PFSK-1 (cell line): ENCODE data around the gene KCNK16.

Experiments
- FOXP2 ChIP-seq: optimal IDR thresholded peaks from 2 replicates; pipeline ENCODE3; 2011; ENCODE audit warnings: borderline replicate concordance, control low read depth, inconsistent platforms; ENCODE audit not compliant: insufficient read depth; ENCODE audit errors: extremely low read length, extremely low read depth
- POLR2AphosphoS5 ChIP-seq: IDR thresholded peaks from 2 replicates; pipeline ENCODE4 v1.6.1; 2012; ENCODE audit warnings: low read depth, mild to moderate bottlenecking, control low read depth, low read length, moderate library complexity
- SIN3A ChIP-seq: IDR thresholded peaks from 2 replicates; pipeline ENCODE4 v1.6.1; 2012; ENCODE audit warnings: mild to moderate bottlenecking, low read length, moderate library complexity, borderline replicate concordance; ENCODE audit not compliant: insufficient read depth
- TAF1 ChIP-seq: IDR thresholded peaks from 2 replicates; pipeline ENCODE4 v1.6.1; 2012; ENCODE audit warnings: low read length, control low read depth, borderline replicate concordance; ENCODE audit not compliant: insufficient read depth
- TF ChIP-seq, protein P1 (sequence below), 2 experiments: IDR thresholded peaks; 2 replicates each; pipeline versions ENCODE4 v1.6.1 to v1.8.0; 2011 to 2012; ENCODE audit warnings: low read depth in 2 of 2, low read length in 2 of 2, control low read depth in 1 of 2, inconsistent platforms in 1 of 2, mild to moderate bottlenecking in 1 of 2, moderate library complexity in 1 of 2; ENCODE audit not compliant: insufficient read depth in 1 of 2

KCNK16 gene

DNA sequence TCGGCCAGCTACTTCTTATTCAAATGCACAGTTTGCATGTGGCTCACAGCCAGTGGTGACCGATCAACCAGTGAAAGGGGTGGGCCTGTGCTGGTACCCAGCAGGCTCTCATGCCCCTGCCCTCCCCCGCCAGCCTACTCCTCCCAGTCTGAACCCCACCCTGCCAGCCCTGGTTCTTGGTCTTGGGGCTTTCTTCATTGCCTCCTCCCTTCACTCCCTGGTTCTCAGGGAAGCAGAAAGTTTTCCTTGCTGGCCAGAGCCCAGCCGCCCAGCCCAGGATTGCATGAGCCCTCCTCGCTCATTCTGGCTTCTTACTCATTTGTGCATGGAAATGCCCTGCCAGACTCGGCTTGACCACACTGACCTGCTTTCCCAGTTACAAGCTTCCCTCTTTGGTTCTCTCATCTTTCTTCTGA lies 49.1 kb downstream of the KCNK16 start:
- no peak for TF ChIP-seq SIN3A
- TF ChIP-seq POLR2AphosphoS5 = no peak
- TF ChIP-seq, protein P1, sequence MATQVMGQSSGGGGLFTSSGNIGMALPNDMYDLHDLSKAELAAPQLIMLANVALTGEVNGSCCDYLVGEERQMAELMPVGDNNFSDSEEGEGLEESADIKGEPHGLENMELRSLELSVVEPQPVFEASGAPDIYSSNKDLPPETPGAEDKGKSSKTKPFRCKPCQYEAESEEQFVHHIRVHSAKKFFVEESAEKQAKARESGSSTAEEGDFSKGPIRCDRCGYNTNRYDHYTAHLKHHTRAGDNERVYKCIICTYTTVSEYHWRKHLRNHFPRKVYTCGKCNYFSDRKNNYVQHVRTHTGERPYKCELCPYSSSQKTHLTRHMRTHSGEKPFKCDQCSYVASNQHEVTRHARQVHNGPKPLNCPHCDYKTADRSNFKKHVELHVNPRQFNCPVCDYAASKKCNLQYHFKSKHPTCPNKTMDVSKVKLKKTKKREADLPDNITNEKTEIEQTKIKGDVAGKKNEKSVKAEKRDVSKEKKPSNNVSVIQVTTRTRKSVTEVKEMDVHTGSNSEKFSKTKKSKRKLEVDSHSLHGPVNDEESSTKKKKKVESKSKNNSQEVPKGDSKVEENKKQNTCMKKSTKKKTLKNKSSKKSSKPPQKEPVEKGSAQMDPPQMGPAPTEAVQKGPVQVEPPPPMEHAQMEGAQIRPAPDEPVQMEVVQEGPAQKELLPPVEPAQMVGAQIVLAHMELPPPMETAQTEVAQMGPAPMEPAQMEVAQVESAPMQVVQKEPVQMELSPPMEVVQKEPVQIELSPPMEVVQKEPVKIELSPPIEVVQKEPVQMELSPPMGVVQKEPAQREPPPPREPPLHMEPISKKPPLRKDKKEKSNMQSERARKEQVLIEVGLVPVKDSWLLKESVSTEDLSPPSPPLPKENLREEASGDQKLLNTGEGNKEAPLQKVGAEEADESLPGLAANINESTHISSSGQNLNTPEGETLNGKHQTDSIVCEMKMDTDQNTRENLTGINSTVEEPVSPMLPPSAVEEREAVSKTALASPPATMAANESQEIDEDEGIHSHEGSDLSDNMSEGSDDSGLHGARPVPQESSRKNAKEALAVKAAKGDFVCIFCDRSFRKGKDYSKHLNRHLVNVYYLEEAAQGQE (IDR thresholded peaks at IDR 0.05; ENCODE audit: insufficient read depth in 1 of 2, low read depth in 2 of 2, low read length in 2 of 2) = no peak
- TF ChIP-seq FOXP2 = no peak
- no peak for TF ChIP-seq TAF1

DNA sequence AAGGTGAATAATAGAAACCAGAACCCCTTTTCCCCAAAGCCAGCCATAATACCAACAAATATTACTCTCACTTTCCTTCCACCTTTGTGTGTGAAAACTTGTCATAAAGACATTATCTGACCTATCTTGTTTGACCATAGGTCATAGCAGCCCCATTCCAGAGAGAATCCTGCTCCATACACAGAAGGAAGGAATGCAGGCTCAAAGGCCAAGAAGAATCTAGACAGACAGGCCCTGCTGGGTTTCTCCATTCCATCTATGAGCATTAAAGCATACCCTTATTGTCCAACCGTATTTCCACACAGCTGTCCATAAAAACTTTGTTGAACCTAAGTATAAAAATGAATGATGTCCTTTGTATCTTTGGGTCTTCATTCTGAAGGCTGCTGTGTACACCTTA lies 52.5 kb downstream of the KCNK16 start:
- TF ChIP-seq, protein P1 (IDR thresholded peaks at IDR 0.05; ENCODE audit: insufficient read depth in 1 of 2, low read depth in 2 of 2, low read length in 2 of 2) = no peak
- TF ChIP-seq TAF1 (no peak), FOXP2 (no peak), POLR2AphosphoS5 (no peak), SIN3A (no peak)

DNA sequence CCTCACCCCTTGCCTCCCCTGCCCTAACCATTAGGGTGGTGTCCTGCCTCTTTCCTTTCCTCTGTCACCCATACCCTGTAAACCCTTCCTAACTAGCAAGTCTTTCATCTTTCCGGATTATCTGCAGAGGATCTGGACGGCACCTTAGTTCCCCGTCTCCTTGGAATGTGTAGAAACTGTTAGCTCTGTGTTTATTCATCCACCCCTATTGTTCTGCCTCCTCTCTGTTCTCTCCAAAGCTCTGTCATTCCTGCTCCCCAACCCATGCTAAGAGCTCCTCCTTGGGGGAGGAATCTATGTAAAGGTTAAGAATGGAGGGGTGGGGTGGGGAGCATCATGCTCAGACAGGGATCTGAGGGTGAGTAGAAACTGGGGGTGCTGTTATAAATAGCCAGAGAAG lies 53.8 kb downstream of the KCNK16 start:
- TF ChIP-seq SIN3A (no peak), POLR2AphosphoS5 (no peak), FOXP2 (no peak), TAF1 (no peak)
- TF ChIP-seq, protein P1 (IDR thresholded peaks at IDR 0.05; ENCODE audit: insufficient read depth in 1 of 2, low read depth in 2 of 2, low read length in 2 of 2) = no peak

DNA sequence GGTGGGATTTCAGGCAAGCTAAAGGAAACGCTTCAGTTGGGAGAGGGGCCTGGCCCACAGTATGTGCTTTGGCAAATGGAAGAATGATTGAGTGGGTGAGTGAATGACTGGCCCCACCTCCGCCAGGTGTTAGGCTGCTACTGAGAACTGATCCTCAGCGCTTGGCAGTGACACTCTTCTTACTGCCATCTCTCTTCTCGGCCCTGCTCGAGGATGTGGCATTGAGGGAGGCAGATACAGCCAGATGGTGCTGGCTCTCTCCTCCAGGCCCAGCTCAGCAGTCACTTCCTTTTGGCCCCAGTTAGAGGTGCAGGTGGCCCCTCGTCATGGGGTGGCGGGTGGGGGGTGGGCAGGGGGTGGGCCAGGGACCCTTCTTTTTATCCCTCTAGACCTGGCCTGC lies 54.3 kb downstream of the KCNK16 start:
- no peak for TF ChIP-seq FOXP2
- no peak for TF ChIP-seq POLR2AphosphoS5
- TF ChIP-seq, protein P1 (IDR thresholded peaks at IDR 0.05; ENCODE audit: insufficient read depth in 1 of 2, low read depth in 2 of 2, low read length in 2 of 2) = no peak
- TF ChIP-seq TAF1 = no peak
- no peak for TF ChIP-seq SIN3A
